Measurements from ENCODE around the gene SLC22A31. TPM values are rescaled to one million over a fixed set of nuclear protein-coding genes. Genes with fewer than 3 reads are reported as not detected.

Gene SLC22A31
- total RNA-seq, 1 experiment from 2014 or later: 8.4 TPM

GRCh38 chr16:89194340-89195311 lies 5.7 kb downstream of the SLC22A31 start:
- no peaks in the 10 kb centered on the region for H3K36me3 ChIP-seq (ENCODE audit: low read depth, low read length)
- H3K4me1 ChIP-seq (ENCODE audit: insufficient read depth, low read length): no peaks in the 10 kb centered on the region
- H3K27ac ChIP-seq (ENCODE audit: low read length): no peak overlapping the region
- no peaks in the 10 kb centered on the region for H3K79me2 ChIP-seq (ENCODE audit: low read length)
- no peak for ATAC-seq
- H3K27me3 ChIP-seq (ENCODE audit: low read length): no peaks in the 10 kb centered on the region
- DNase-seq: no peak
- H3K9ac ChIP-seq (ENCODE audit: low read length): no peak overlapping the region
- intact Hi-C loops (cut with micrococcal nuclease): no loop called here
- no peak for TF ChIP-seq EZH2 (IDR thresholded peaks at IDR 0.05; ENCODE audit: low read length, unreplicated experiment)
- TF ChIP-seq, protein P1, sequence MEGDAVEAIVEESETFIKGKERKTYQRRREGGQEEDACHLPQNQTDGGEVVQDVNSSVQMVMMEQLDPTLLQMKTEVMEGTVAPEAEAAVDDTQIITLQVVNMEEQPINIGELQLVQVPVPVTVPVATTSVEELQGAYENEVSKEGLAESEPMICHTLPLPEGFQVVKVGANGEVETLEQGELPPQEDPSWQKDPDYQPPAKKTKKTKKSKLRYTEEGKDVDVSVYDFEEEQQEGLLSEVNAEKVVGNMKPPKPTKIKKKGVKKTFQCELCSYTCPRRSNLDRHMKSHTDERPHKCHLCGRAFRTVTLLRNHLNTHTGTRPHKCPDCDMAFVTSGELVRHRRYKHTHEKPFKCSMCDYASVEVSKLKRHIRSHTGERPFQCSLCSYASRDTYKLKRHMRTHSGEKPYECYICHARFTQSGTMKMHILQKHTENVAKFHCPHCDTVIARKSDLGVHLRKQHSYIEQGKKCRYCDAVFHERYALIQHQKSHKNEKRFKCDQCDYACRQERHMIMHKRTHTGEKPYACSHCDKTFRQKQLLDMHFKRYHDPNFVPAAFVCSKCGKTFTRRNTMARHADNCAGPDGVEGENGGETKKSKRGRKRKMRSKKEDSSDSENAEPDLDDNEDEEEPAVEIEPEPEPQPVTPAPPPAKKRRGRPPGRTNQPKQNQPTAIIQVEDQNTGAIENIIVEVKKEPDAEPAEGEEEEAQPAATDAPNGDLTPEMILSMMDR (conservative IDR thresholded peaks at IDR 0.05; ENCODE audit: low read depth, low read length): no peak
- no peak for TF ChIP-seq EZH2phosphoT487 (IDR thresholded peaks at IDR 0.05; ENCODE audit: borderline replicate concordance, low read length)
- ChIA-PET POLR2A (ENCODE audit: unreplicated experiment) (no interaction called here), CTCF (no interaction called here)
- no peaks in the 10 kb centered on the region for H3K9me3 ChIP-seq (ENCODE audit: low read length)
- no peaks in the 10 kb centered on the region for H4K20me1 ChIP-seq (ENCODE audit: low read length)
- H3K9me2 ChIP-seq (replicated peaks; ENCODE audit: low read length): no peaks in the 10 kb centered on the region
- no peak overlapping the region for H2AFZ ChIP-seq (ENCODE audit: low read length)
- no peak overlapping the region for H3K4me2 ChIP-seq (ENCODE audit: low read length)
- no TSS peak for BruUV-seq (replicated peaks)
- no peak overlapping the region for H3K4me3 ChIP-seq (ENCODE audit: low read length)
- H3F3A ChIP-seq (ENCODE audit: low read length, unreplicated experiment): no peaks in the 10 kb centered on the region

- H3K79me2 ChIP-seq (ENCODE audit: low read length): no peaks in the 10 kb centered on the region
- H3K4me3 ChIP-seq (ENCODE audit: low read length): no peak overlapping the region
- no peaks in the 10 kb centered on the region for H3K36me3 ChIP-seq (ENCODE audit: low read depth, low read length)
- ATAC-seq (no peak), DNase-seq (no peak)
- H3K4me1 ChIP-seq (ENCODE audit: insufficient read depth, low read length): no peaks in the 10 kb centered on the region
- H3K4me2 ChIP-seq (ENCODE audit: low read length): peak overlapping the region; percentile 65; the same call in 1 of the 2 replicates
- TF ChIP-seq, protein P1 (conservative IDR thresholded peaks at IDR 0.05; ENCODE audit: low read depth, low read length): no peak
- TF ChIP-seq EZH2 (IDR thresholded peaks at IDR 0.05; ENCODE audit: low read length, unreplicated experiment) (no peak), EZH2phosphoT487 (IDR thresholded peaks at IDR 0.05; ENCODE audit: borderline replicate concordance, low read length) (no peak)
- ChIA-PET CTCF (interaction anchor here (1.4 kb wide), 1 partner anchor 24 kb away, joined by 3 read pairs; the partner anchor contains the start of gene ZNF778), POLR2A (ENCODE audit: unreplicated experiment) (interaction anchor here (1.2 kb wide), 1 partner anchor 24 kb away, joined by 15 read pairs; the partner anchor contains the start of gene ZNF778)
- H3K9me3 ChIP-seq (ENCODE audit: low read length): no peaks in the 10 kb centered on the region
- no peaks in the 10 kb centered on the region for H3K27me3 ChIP-seq (ENCODE audit: low read length)
- H3K9me2 ChIP-seq (replicated peaks; ENCODE audit: low read length): no peaks in the 10 kb centered on the region
- TSS peak; percentile 59 for BruUV-seq (replicated peaks)
- no peak overlapping the region for H2AFZ ChIP-seq (ENCODE audit: low read length)
- intact Hi-C loops (cut with micrococcal nuclease): loop anchor here (1.0 kb wide), 1 partner anchor 8 kb away; no protein-coding TSS in a partner anchor
- no peaks in the 10 kb centered on the region for H4K20me1 ChIP-seq (ENCODE audit: low read length)
- H3K9ac ChIP-seq (ENCODE audit: low read length): no peak overlapping the region
- H3F3A ChIP-seq (ENCODE audit: low read length, unreplicated experiment): no peaks in the 10 kb centered on the region
- H3K27ac ChIP-seq (ENCODE audit: low read length): no peak overlapping the region
Measured at GRCh38 chr16:89193576-89194293, 6.6 kb downstream of the SLC22A31 start.
